Endothelial cell (in vitro differentiated cells): ENCODE measurements around the gene TPBG. TPM values are rescaled to one million over a fixed set of nuclear protein-coding genes. Genes with fewer than 3 reads are reported as not detected.

Experiments used
- DNase-seq: peaks from one replicate; pipeline ENCODE4 v3.0.0; 2021; ENCODE audit warnings: low spot score
- H3K27ac Mint-ChIP-seq: one replicate; pipeline ENCODE4 v1.8.0; 2021; ENCODE audit warnings: mixed read lengths, inconsistent platforms; ENCODE audit not compliant: unreplicated experiment
- H3K27me3 Mint-ChIP-seq: one replicate; pipeline ENCODE4 v1.8.0; 2021; ENCODE audit warnings: mild to moderate bottlenecking, moderate library complexity, mixed read lengths, inconsistent platforms; ENCODE audit not compliant: unreplicated experiment
- H3K36me3 Mint-ChIP-seq: one replicate; pipeline ENCODE4 v1.8.0; 2021; ENCODE audit warnings: mild to moderate bottlenecking, low read depth, mixed read lengths, inconsistent platforms; ENCODE audit not compliant: unreplicated experiment
- H3K4me1 Mint-ChIP-seq: one replicate; pipeline ENCODE4 v1.8.0; 2021; ENCODE audit warnings: mild to moderate bottlenecking, mixed read lengths, inconsistent platforms; ENCODE audit not compliant: unreplicated experiment
- H3K4me3 Mint-ChIP-seq: one replicate; pipeline ENCODE4 v1.8.0; 2021; ENCODE audit warnings: mild to moderate bottlenecking, mixed read lengths, inconsistent platforms; ENCODE audit not compliant: unreplicated experiment
- H3K9me3 Mint-ChIP-seq: one replicate; pipeline ENCODE4 v1.8.0; 2021; ENCODE audit warnings: mixed read lengths, inconsistent platforms; ENCODE audit not compliant: unreplicated experiment
- total RNA-seq: library from RNA; stranded (reverse); fragmentation: NEBNext Ultra II Directional; extraction: Animal tissue kit (Norgen Biotek cat#: 25700); gene quantifications from one replicate; pipeline ENCODE4 v1.2.1, GENCODE V29; 2021; ENCODE audit not compliant: unreplicated experiment
- TF ChIP-seq, protein P1 (sequence below): fragments of 200-600 bp; sonication (generic); IDR thresholded peaks from one replicate; pipeline ENCODE4 v1.5.0; 2021; ENCODE audit warnings: antibody characterized with exemption; ENCODE audit not compliant: unreplicated experiment

TPBG gene
- total RNA-seq, 1 donor from 2014 or later = 21.8 TPM

DNA sequence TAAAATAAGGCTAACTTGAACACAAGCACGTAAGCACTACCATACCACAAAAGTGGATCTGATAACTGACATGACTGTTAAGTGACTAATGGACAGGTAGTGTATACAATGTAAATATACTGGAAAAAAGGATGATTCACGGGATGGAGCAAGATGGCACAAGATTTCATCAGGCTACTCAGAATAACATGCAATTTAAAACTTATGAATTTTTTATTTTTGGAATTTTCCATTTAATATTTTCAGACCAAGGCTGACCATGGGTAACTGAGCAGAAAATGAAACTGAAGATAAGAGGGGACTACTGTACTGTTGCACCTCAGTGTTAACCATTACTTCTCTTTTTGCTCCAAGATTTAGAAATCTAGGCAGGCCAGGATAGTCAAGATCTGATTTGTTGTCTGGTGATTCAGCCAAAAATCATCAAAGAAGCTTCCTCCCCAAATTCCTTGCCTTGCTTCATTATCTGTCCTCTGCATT lies 45.4 kb downstream of the TPBG start:
- H3K36me3 Mint-ChIP-seq = no peaks in the 10 kb centered on the region
- H3K4me1 Mint-ChIP-seq = no peaks in the 10 kb centered on the region
- no peak for DNase-seq
- H3K27me3 Mint-ChIP-seq = no peaks in the 10 kb centered on the region
- H3K27ac Mint-ChIP-seq = no peak overlapping the region
- no peaks in the 10 kb centered on the region for H3K9me3 Mint-ChIP-seq
- TF ChIP-seq, protein P1, sequence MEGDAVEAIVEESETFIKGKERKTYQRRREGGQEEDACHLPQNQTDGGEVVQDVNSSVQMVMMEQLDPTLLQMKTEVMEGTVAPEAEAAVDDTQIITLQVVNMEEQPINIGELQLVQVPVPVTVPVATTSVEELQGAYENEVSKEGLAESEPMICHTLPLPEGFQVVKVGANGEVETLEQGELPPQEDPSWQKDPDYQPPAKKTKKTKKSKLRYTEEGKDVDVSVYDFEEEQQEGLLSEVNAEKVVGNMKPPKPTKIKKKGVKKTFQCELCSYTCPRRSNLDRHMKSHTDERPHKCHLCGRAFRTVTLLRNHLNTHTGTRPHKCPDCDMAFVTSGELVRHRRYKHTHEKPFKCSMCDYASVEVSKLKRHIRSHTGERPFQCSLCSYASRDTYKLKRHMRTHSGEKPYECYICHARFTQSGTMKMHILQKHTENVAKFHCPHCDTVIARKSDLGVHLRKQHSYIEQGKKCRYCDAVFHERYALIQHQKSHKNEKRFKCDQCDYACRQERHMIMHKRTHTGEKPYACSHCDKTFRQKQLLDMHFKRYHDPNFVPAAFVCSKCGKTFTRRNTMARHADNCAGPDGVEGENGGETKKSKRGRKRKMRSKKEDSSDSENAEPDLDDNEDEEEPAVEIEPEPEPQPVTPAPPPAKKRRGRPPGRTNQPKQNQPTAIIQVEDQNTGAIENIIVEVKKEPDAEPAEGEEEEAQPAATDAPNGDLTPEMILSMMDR = no peak
- H3K4me3 Mint-ChIP-seq = no peak overlapping the region

DNA sequence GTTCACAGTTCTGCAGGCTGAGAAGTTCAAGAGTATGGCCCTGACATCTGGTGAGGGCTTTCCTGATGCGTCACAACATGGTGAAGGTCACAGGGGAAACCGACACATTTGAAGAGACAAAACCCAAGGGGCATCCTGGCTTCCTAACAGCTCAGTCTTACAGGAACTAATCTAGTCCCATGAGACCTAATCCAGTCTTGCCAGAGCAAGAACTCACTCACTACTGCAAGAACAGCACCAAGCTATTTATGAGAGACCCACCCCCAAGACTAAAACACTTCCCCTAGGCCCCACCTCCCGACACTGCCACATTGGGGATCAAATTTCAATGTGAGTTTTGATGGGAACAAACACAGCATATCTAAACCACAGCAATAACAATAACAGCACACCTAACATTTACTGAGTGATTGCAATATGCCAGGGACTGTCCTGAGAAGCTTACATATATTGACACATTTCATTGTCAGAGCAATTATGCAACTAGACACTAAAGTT lies 46.6 kb downstream of the TPBG start:
- no peaks in the 10 kb centered on the region for H3K27me3 Mint-ChIP-seq
- no peak overlapping the region for H3K4me3 Mint-ChIP-seq
- no peak overlapping the region for H3K27ac Mint-ChIP-seq
- no peaks in the 10 kb centered on the region for H3K4me1 Mint-ChIP-seq
- TF ChIP-seq, protein P1 = no peak
- H3K36me3 Mint-ChIP-seq = no peaks in the 10 kb centered on the region
- DNase-seq = no peak
- no peaks in the 10 kb centered on the region for H3K9me3 Mint-ChIP-seq

DNA sequence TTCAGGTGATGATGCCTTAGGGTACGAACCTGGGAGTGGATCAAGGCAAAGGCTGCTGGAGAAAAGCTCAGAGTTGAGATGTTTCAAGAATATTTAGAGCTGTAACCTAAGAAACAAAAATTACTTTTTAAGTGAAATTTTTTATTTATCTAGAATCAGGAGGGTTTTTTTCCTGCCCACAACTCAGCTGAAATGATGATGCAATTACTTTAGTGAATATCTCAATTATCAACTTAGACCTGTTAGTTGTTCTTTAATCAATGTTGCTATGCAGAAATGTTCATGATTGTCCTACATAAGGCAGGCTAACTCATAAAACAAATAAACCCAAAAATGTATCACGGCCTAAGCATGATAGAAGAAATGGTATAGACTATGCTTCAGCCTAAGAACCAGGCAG lies 50.3 kb downstream of the TPBG start:
- H3K9me3 Mint-ChIP-seq = no peaks in the 10 kb centered on the region
- H3K36me3 Mint-ChIP-seq = no peaks in the 10 kb centered on the region
- TF ChIP-seq, protein P1 = no peak
- DNase-seq = no peak
- no peak overlapping the region for H3K27ac Mint-ChIP-seq
- H3K27me3 Mint-ChIP-seq = no peaks in the 10 kb centered on the region
- H3K4me1 Mint-ChIP-seq = peaks cover 10% of the 10 kb centered on the region
- no peak overlapping the region for H3K4me3 Mint-ChIP-seq

DNA sequence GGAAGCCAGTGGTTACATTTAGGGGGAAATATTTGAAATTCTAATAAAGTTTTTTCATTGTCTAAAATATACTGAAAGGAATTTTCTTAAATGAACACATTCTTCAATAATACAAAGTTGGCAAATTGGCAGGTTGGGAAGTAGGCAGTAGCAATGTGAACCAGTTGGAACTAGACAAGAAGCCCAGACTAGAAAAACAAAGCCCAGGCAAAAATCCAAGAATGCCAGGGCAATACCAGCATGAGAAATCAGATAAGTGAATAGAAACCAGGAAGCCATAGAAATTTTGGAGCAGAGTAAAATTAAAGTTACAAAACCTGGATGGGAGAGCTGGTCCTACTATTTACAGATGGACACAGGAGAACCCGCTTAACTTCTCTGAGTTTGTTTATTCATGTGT lies 52.2 kb downstream of the TPBG start:
- Mint-ChIP-seq H3K9me3 (no peaks in the 10 kb centered on the region), H3K36me3 (no peaks in the 10 kb centered on the region), H3K27ac (no peak overlapping the region), H3K27me3 (no peaks in the 10 kb centered on the region), H3K4me3 (no peak overlapping the region), H3K4me1 (peaks cover 10% of the 10 kb centered on the region)
- no peak for DNase-seq
- TF ChIP-seq, protein P1 = no peak

DNA sequence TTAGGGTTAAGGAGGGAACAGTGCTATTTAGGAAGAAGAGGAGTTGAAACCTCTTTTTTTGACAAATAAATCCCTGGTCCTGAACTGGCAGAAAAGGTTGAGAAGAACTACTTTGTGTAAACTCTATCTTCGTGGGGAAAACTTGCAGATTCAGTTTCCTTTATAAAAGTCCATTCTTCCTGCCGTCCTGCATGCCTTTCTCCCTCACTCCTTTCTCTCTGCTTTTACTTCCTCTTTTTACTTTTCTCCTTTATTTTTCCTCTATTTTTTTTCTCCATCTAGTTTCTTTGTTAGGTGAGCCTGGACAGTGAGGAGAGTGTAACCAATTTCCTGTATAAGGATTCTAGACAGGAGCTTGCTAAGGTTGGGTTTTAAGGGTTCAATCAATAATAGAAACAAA lies 52.7 kb downstream of the TPBG start:
- TF ChIP-seq, protein P1 = no peak
- DNase-seq = no peak
- Mint-ChIP-seq H3K4me3 (no peak overlapping the region), H3K27me3 (no peaks in the 10 kb centered on the region), H3K36me3 (no peaks in the 10 kb centered on the region), H3K4me1 (peaks cover 10% of the 10 kb centered on the region), H3K27ac (no peak overlapping the region), H3K9me3 (no peaks in the 10 kb centered on the region)

Other genes starting within 250 kb of the TPBG start
- 24.8 TPM for gene IBTK, start 116.1 kb upstream of the TPBG start, total RNA-seq